GM20431 (cell line): ENCODE measurements around the gene ACAA1.

Experiments used
- in situ Hi-C: fragments of 300-500 bp; cut with MseI, MboI; formaldehyde crosslinking; loops from one replicate; pipeline ENCODE4 v1.15.0; 2020; ENCODE audit warnings: low sequenced_read_pairs; ENCODE audit not compliant: unreplicated experiment

The ACAA1 gene

GRCh38 chr3:38137615-38138348 lies 855 bp upstream of the ACAA1 start:
- in situ Hi-C loops, result loop anchor here (25.0 kb wide), 1 partner anchor 350 kb away; the partner anchor contains the start of gene EXOG

- in situ Hi-C loops, result loop anchor here (25.0 kb wide), 1 partner anchor 351 kb away; the partner anchor contains the start of gene EXOG
These were observed 542 bp downstream of the ACAA1 start for GRCh38 chr3:38136393-38136776.

GRCh38 chr3:38135621-38136277 lies 1.2 kb downstream of the ACAA1 start:
- in situ Hi-C loops, result loop anchor here (25.0 kb wide), 1 partner anchor 352 kb away; the partner anchor contains the start of gene EXOG

GRCh38 chr3:38134517-38135143 lies 2.3 kb downstream of the ACAA1 start:
- in situ Hi-C loops, result loop anchor here (25.0 kb wide), 1 partner anchor 353 kb away; the partner anchor contains the start of gene EXOG

- in situ Hi-C loops, result loop anchor here (25.0 kb wide), 1 partner anchor 354 kb away; the partner anchor contains the start of gene EXOG
These were observed 3.1 kb downstream of the ACAA1 start for GRCh38 chr3:38133557-38134405.

GRCh38 chr3:38133209-38133556 lies 3.7 kb downstream of the ACAA1 start:
- in situ Hi-C loops, result loop anchor here (25.0 kb wide), 1 partner anchor 354 kb away; the partner anchor contains the start of gene EXOG

- in situ Hi-C loops, result loop anchor here (25.0 kb wide), 1 partner anchor 356 kb away; the partner anchor contains the start of gene EXOG
These were observed 5.1 kb downstream of the ACAA1 start for GRCh38 chr3:38131621-38132369.

GRCh38 chr3:38130631-38131065 lies 6.3 kb downstream of the ACAA1 start:
- in situ Hi-C loops, result loop anchor here (25.0 kb wide), 1 partner anchor 357 kb away; the partner anchor contains the start of gene EXOG

- in situ Hi-C loops, result loop anchor here (25.0 kb wide), 1 partner anchor 358 kb away; the partner anchor contains the start of gene EXOG
These were observed 7.9 kb downstream of the ACAA1 start for GRCh38 chr3:38129058-38129457.

- in situ Hi-C loops, result loop anchor here (25.0 kb wide), 1 partner anchor 359 kb away; the partner anchor contains the start of gene EXOG
These were observed 8.6 kb downstream of the ACAA1 start for GRCh38 chr3:38128303-38128655.

- in situ Hi-C loops, result loop anchor here (25.0 kb wide), 1 partner anchor 360 kb away; the partner anchor contains the start of gene EXOG
These were observed 9.2 kb downstream of the ACAA1 start for GRCh38 chr3:38127611-38128302.

- in situ Hi-C loops, result loop anchor here (25.0 kb wide), 1 partner anchor 361 kb away; the partner anchor contains the start of gene EXOG
These were observed 10.6 kb downstream of the ACAA1 start for GRCh38 chr3:38126121-38126892.

- in situ Hi-C loops, result loop anchor here (25.0 kb wide), 1 partner anchor 362 kb away; the partner anchor contains the start of gene EXOG
These were observed 11.4 kb downstream of the ACAA1 start for GRCh38 chr3:38125305-38126120.

GRCh38 chr3:38124324-38125122 lies 12.4 kb downstream of the ACAA1 start:
- in situ Hi-C loops, result loop anchor here (25.0 kb wide), 1 partner anchor 363 kb away; the partner anchor contains the start of gene EXOG

- in situ Hi-C loops, result no loop called here
These were observed 14.1 kb downstream of the ACAA1 start for GRCh38 chr3:38122712-38123290.
